ENCODE data around the gene RALBP1. TPM values are rescaled to one million over a fixed set of nuclear protein-coding genes. Genes with fewer than 3 reads are reported as not detected.

Gene RALBP1
- total RNA-seq, 1 experiment from 2014 or later: 70.0 TPM

- CTCF ChIA-PET: no interaction called here
- TF ChIP-seq SIN3A (IDR thresholded peaks at IDR 0.05; ENCODE audit: borderline replicate concordance, insufficient read depth, low read depth, low read length) (no peak), POLR2AphosphoS5 (IDR thresholded peaks at IDR 0.05; ENCODE audit: low read depth, low read length) (no peak), REST (IDR thresholded peaks at IDR 0.05; ENCODE audit: insufficient read depth in 1 of 2, low read depth in 2 of 2, low read length in 1 of 2) (no peak), CTCF (IDR thresholded peaks at IDR 0.05) (no peak), TCF7L2 (IDR thresholded peaks at IDR 0.05; ENCODE audit: low read depth, low read length) (no peak)
- no peak for ATAC-seq
- Histone ChIP-seq H3K27ac (ENCODE audit: low read length) (no peak overlapping the region), H3K27me3 (ENCODE audit: control insufficient read depth, insufficient read depth, low read length) (no peaks in the 10 kb centered on the region), H3K9me3 (ENCODE audit: control insufficient read depth, insufficient read depth, low read depth, low read length) (no peaks in the 10 kb centered on the region), H3K4me1 (ENCODE audit: control insufficient read depth, insufficient read depth, low read length) (no peaks in the 10 kb centered on the region), H3K4me3 (ENCODE audit: low read depth in 2 of 2, low read length in 2 of 2) (no peak overlapping the region), H3K36me3 (ENCODE audit: control insufficient read depth, insufficient read depth, low read length) (no peaks in the 10 kb centered on the region)
- DNase-seq (ENCODE audit: low read depth, low spot score): no peak
- intact Hi-C loops (cut with micrococcal nuclease; ENCODE audit: unreplicated experiment) (no loop called here), in situ Hi-C loops (cut with HindIII; ENCODE audit: low pct_unique_long_range_greater_than_20kb, low sequenced_read_pairs) (no loop called here)
- no TSS peak for BruUV-seq (replicated peaks)
- POLR2A ChIA-PET: no interaction called here
These were observed 34.3 kb upstream of the RALBP1 start for GRCh38 chr18:9441061-9441460.

GRCh38 chr18:9444549-9444948 is 30.8 kb upstream of the RALBP1 start:
- intact Hi-C loops (cut with micrococcal nuclease; ENCODE audit: unreplicated experiment): no loop called here
- no TSS peak for BruUV-seq (replicated peaks)
- Histone ChIP-seq H3K9me3 (ENCODE audit: control insufficient read depth, insufficient read depth, low read depth, low read length) (no peaks in the 10 kb centered on the region), H3K4me1 (ENCODE audit: control insufficient read depth, insufficient read depth, low read length) (no peaks in the 10 kb centered on the region), H3K4me3 (ENCODE audit: low read depth in 2 of 2, low read length in 2 of 2) (no peak overlapping the region), H3K27ac (ENCODE audit: low read length) (no peak overlapping the region), H3K27me3 (ENCODE audit: control insufficient read depth, insufficient read depth, low read length) (no peaks in the 10 kb centered on the region), H3K36me3 (ENCODE audit: control insufficient read depth, insufficient read depth, low read length) (no peaks in the 10 kb centered on the region)
- ATAC-seq (no peak), DNase-seq (ENCODE audit: low read depth, low spot score) (no peak)
- ChIA-PET POLR2A (no interaction called here), CTCF (no interaction called here)
- in situ Hi-C loops (cut with HindIII; ENCODE audit: low pct_unique_long_range_greater_than_20kb, low sequenced_read_pairs): no loop called here
- TF ChIP-seq TCF7L2 (IDR thresholded peaks at IDR 0.05; ENCODE audit: low read depth, low read length): no peak

- Histone ChIP-seq H3K27ac (ENCODE audit: low read length) (no peak overlapping the region), H3K9me3 (ENCODE audit: control insufficient read depth, insufficient read depth, low read depth, low read length) (no peaks in the 10 kb centered on the region), H3K4me1 (ENCODE audit: control insufficient read depth, insufficient read depth, low read length) (no peaks in the 10 kb centered on the region), H3K36me3 (ENCODE audit: control insufficient read depth, insufficient read depth, low read length) (no peaks in the 10 kb centered on the region), H3K27me3 (ENCODE audit: control insufficient read depth, insufficient read depth, low read length) (no peaks in the 10 kb centered on the region), H3K4me3 (ENCODE audit: low read depth in 2 of 2, low read length in 2 of 2) (no peak overlapping the region)
- TF ChIP-seq CTCF (IDR thresholded peaks at IDR 0.05): no peak
- no peak for TF ChIP-seq POLR2AphosphoS5 (IDR thresholded peaks at IDR 0.05; ENCODE audit: low read depth, low read length)
- TF ChIP-seq REST (IDR thresholded peaks at IDR 0.05; ENCODE audit: insufficient read depth in 1 of 2, low read depth in 2 of 2, low read length in 1 of 2): no peak
- TF ChIP-seq TCF7L2 (IDR thresholded peaks at IDR 0.05; ENCODE audit: low read depth, low read length): no peak
- no peak for TF ChIP-seq SIN3A (IDR thresholded peaks at IDR 0.05; ENCODE audit: borderline replicate concordance, insufficient read depth, low read depth, low read length)
- DNase-seq (ENCODE audit: low read depth, low spot score): no peak
- ChIA-PET POLR2A (no interaction called here), CTCF (no interaction called here)
- no TSS peak for BruUV-seq (replicated peaks)
- no peak for ATAC-seq
- intact Hi-C loops (cut with micrococcal nuclease; ENCODE audit: unreplicated experiment): no loop called here
- in situ Hi-C loops (cut with HindIII; ENCODE audit: low pct_unique_long_range_greater_than_20kb, low sequenced_read_pairs): no loop called here
These were observed 28.5 kb upstream of the RALBP1 start for GRCh38 chr18:9446839-9447238.

Measured in Panc1 (cell line).